ENCODE results near the gene RHOH. TPM values are rescaled to one million over a fixed set of nuclear protein-coding genes. Genes with fewer than 3 reads are reported as not detected.
"Not testable (repeated sequence)": the region's sequence is repeated elsewhere in the genome, so short reads cannot be mapped to it uniquely, and the experiment has no call there.

The RHOH gene
- total and polyA plus RNA-seq, 2 of the 13 experiments (the other 11 are each of a cell fraction or from before 2014, with no cell fraction given), result 0.57 TPM; not detected in 1

- TF ChIP-seq, protein P1, sequence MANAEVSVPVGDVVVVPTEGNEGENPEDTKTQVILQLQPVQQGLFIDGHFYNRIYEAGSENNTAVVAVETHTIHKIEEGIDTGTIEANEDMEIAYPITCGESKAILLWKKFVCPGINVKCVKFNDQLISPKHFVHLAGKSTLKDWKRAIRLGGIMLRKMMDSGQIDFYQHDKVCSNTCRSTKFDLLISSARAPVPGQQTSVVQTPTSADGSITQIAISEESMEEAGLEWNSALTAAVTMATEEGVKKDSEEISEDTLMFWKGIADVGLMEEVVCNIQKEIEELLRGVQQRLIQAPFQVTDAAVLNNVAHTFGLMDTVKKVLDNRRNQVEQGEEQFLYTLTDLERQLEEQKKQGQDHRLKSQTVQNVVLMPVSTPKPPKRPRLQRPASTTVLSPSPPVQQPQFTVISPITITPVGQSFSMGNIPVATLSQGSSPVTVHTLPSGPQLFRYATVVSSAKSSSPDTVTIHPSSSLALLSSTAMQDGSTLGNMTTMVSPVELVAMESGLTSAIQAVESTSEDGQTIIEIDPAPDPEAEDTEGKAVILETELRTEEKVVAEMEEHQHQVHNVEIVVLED (CRISPR knock-in tag; IDR thresholded peaks at IDR 0.05; ENCODE audit: borderline replicate concordance), result no peak
Observed at GRCh38 chr4:40288566-40288965, 91.7 kb downstream of the RHOH start (continued).

- 51% methylated on average over 7 of the region's 7 CpGs for WGBS (ENCODE audit: low lambda C conversion rate)
- no peak overlapping the region for H3K9ac ChIP-seq (ENCODE audit: insufficient read depth, low read depth, low read length)
- CTCF ChIA-PET (ENCODE audit: low intra/inter-chr PET ratio, low total read pairs), result no interaction called here
Observed at GRCh38 chr4:40289366-40290188, 92.7 kb downstream of the RHOH start.

DNA sequence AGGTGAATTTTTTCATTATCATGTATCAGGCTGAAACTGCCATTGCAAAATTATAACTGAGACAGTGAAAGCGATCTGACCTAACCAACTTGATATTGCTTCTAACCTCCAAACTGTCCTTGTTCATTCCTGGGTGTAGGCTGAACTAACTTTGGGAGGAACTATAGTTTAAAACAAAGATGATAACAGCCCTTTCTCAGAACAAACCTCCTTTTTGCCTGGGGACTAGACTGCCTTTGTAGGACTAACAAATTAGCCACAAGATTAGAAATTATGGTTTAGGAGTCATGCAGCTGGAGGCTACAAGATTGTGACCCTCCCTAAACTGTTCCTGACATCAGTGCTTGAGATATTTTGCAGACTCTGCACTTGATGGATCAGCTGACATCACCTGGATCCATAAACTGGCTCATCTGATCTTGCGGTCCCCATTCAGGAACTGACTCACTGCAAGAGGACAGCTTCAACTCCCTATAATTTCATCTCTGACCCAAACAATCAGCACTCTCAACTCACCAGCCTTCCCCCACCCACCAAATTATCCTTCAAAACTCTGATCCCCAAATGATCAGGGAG is 93.9 kb downstream of the RHOH start:
- POLR2A ChIA-PET; H3K4me3 ChIP-seq (replicated peaks in 1 of 3; ENCODE audit: insufficient read depth in 1 of 3, low read depth in 2 of 3, low read length in 3 of 3); ATAC-seq; H3K27ac ChIP-seq (ENCODE audit: extremely low read length, insufficient read depth, low read length); H3K36me3 ChIP-seq (replicated peaks in 1 of 2; ENCODE audit: control insufficient read depth in 1 of 2, insufficient read depth in 2 of 2, low read length in 2 of 2); DNase-seq (ENCODE audit: low spot score); FAIRE-seq; BruUV-seq (replicated peaks); H3K9ac ChIP-seq (ENCODE audit: insufficient read depth, low read depth, low read length); CTCF ChIA-PET (ENCODE audit: low intra/inter-chr PET ratio, low total read pairs); H3K79me2 ChIP-seq (ENCODE audit: insufficient read depth, low read length); in situ Hi-C loops (cut with HindIII; ENCODE audit: extremely low pct_ligation_motif_present, low pct_unique_long_range_greater_than_20kb); intact Hi-C loops (cut with micrococcal nuclease; ENCODE audit: unreplicated experiment); H2AFZ ChIP-seq (ENCODE audit: low read length); H3K4me2 ChIP-seq (ENCODE audit: low read depth, low read length); H3K27me3 ChIP-seq (ENCODE audit: control insufficient read depth in 1 of 2, insufficient read depth in 2 of 2, low read length in 2 of 2); H4K20me1 ChIP-seq (ENCODE audit: insufficient read depth, low read length); H3K4me1 ChIP-seq (ENCODE audit: insufficient read depth, low read length): not testable (repeated sequence)
- H3K9me3 ChIP-seq (ENCODE audit: low read length), result peaks cover 19% of the 10 kb centered on the region
- 88% methylated on average over 2 of the region's 2 CpGs for WGBS (ENCODE audit: low lambda C conversion rate)

More at GRCh38 chr4:40289366-40290188, 92.7 kb downstream of the RHOH start:
- ATAC-seq (no peak), DNase-seq (ENCODE audit: low spot score) (no peak), FAIRE-seq (no peak)
- in situ Hi-C loops (cut with HindIII; ENCODE audit: extremely low pct_ligation_motif_present, low pct_unique_long_range_greater_than_20kb) (no loop called here), intact Hi-C loops (cut with micrococcal nuclease; ENCODE audit: unreplicated experiment) (no loop called here)
- H2AFZ ChIP-seq (ENCODE audit: low read length), result no peak overlapping the region
- H3K36me3 ChIP-seq (replicated peaks in 1 of 2; ENCODE audit: control insufficient read depth in 1 of 2, insufficient read depth in 2 of 2, low read length in 2 of 2), result no peaks in the 10 kb centered on the region
- H3K4me3 ChIP-seq (replicated peaks in 1 of 3; ENCODE audit: insufficient read depth in 1 of 3, low read depth in 2 of 3, low read length in 3 of 3), result no peak overlapping the region
- no peak overlapping the region for H3K27ac ChIP-seq (ENCODE audit: extremely low read length, insufficient read depth, low read length)
- no peaks in the 10 kb centered on the region for H4K20me1 ChIP-seq (ENCODE audit: insufficient read depth, low read length)
- 0 out of 5 replicates have a peak, but pooled peaks cover 0 to 9% of the 10 kb centered on the region in 2 experiments for H3K27me3 ChIP-seq (ENCODE audit: control insufficient read depth in 1 of 2, insufficient read depth in 2 of 2, low read length in 2 of 2)
- no peak overlapping the region for H3K4me2 ChIP-seq (ENCODE audit: low read depth, low read length)
- no peaks in the 10 kb centered on the region for H3K4me1 ChIP-seq (ENCODE audit: insufficient read depth, low read length)
- POLR2A ChIA-PET, result no interaction called here
- H3K79me2 ChIP-seq (ENCODE audit: insufficient read depth, low read length), result no peaks in the 10 kb centered on the region
- peaks cover 8% of the 10 kb centered on the region for H3K9me3 ChIP-seq (ENCODE audit: low read length)
- no TSS peak for BruUV-seq (replicated peaks)
- TF ChIP-seq AKAP8 (CRISPR knock-in tag; IDR thresholded peaks at IDR 0.05) (no peak), SOX6 (IDR thresholded peaks at IDR 0.05) (no peak), SOX6 (CRISPR knock-in tag; IDR thresholded peaks at IDR 0.05) (0 out of 2 replicates have a peak, but pooled peaks have one; percentile 25), CREM (IDR thresholded peaks at IDR 0.05) (no peak), CREM (CRISPR knock-in tag; IDR thresholded peaks at IDR 0.05) (no peak), KAT2B (IDR thresholded peaks at IDR 0.05; ENCODE audit: borderline replicate concordance, low read depth, low read length) (no peak), SOX5 (CRISPR knock-in tag; IDR thresholded peaks at IDR 0.05; ENCODE audit: borderline replicate concordance) (peak; percentile 24; the same call in 1 of the 2 replicates), ZNF772 (CRISPR knock-in tag; IDR thresholded peaks at IDR 0.05) (no peak), RXRB (CRISPR knock-in tag; IDR thresholded peaks at IDR 0.05; ENCODE audit: borderline replicate concordance) (no peak)
- TF ChIP-seq, protein P2, sequence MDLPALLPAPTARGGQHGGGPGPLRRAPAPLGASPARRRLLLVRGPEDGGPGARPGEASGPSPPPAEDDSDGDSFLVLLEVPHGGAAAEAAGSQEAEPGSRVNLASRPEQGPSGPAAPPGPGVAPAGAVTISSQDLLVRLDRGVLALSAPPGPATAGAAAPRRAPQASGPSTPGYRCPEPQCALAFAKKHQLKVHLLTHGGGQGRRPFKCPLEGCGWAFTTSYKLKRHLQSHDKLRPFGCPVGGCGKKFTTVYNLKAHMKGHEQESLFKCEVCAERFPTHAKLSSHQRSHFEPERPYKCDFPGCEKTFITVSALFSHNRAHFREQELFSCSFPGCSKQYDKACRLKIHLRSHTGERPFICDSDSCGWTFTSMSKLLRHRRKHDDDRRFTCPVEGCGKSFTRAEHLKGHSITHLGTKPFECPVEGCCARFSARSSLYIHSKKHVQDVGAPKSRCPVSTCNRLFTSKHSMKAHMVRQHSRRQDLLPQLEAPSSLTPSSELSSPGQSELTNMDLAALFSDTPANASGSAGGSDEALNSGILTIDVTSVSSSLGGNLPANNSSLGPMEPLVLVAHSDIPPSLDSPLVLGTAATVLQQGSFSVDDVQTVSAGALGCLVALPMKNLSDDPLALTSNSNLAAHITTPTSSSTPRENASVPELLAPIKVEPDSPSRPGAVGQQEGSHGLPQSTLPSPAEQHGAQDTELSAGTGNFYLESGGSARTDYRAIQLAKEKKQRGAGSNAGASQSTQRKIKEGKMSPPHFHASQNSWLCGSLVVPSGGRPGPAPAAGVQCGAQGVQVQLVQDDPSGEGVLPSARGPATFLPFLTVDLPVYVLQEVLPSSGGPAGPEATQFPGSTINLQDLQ (CRISPR knock-in tag; IDR thresholded peaks at IDR 0.05), result no peak

Data from HepG2 (cell line).